RWPE2 (cell line): ENCODE measurements around the gene MLPH.

ENCODE experiments used
- ATAC-seq: fragments of 200-7000 bp; cut with Tn5 transposase; 3 replicates; pipeline ENCODE4 v1.9.1; 2021; ENCODE audit warnings: low read depth
- DNase-seq: peaks from one replicate; pipeline ENCODE4 v3.0.0-alpha.2; 2020; ENCODE audit warnings: low spot score
- H3K27ac ChIP-seq: fragments of 450-650 bp; 2 replicates; pipeline ENCODE4 v1.5.1; 2017; ENCODE audit warnings: mild to moderate bottlenecking; ENCODE audit not compliant: poor library complexity, severe bottlenecking
- H3K27me3 ChIP-seq: fragments of 250-450 bp; sonication (Bioruptor Pico); 2 replicates; pipeline ENCODE4 v1.5.1; 2021; ENCODE audit warnings: mild to moderate bottlenecking, moderate library complexity; ENCODE audit not compliant: insufficient read depth, poor library complexity, severe bottlenecking
- H3K36me3 ChIP-seq: fragments of 250-450 bp; sonication (Bioruptor Pico); 2 replicates; pipeline ENCODE4 v1.5.1; 2020; ENCODE audit warnings: low read depth, mild to moderate bottlenecking, moderate library complexity
- H3K4me1 ChIP-seq: fragments of 250-450 bp; sonication (Bioruptor Pico); 2 replicates; pipeline ENCODE4 v1.5.1; 2021; ENCODE audit warnings: mild to moderate bottlenecking, moderate library complexity; ENCODE audit not compliant: insufficient read depth, poor library complexity, severe bottlenecking
- H3K4me3 ChIP-seq: fragments of 250-450 bp; sonication (Bioruptor Pico); 2 replicates; pipeline ENCODE4 v1.5.1; 2021; ENCODE audit warnings: mild to moderate bottlenecking, moderate library complexity; ENCODE audit not compliant: severe bottlenecking
- H3K9me3 ChIP-seq: fragments of 250-450 bp; sonication (Bioruptor Pico); 2 replicates; pipeline ENCODE4 v1.5.1; 2021; ENCODE audit warnings: mild to moderate bottlenecking, moderate library complexity; ENCODE audit not compliant: severe bottlenecking
- TF ChIP-seq, protein P1 (sequence below): fragments of 450-650 bp; IDR thresholded peaks from one replicate; pipeline ENCODE4 v1.5.1; 2017; ENCODE audit warnings: mild to moderate bottlenecking, moderate library complexity; ENCODE audit not compliant: poor library complexity, severe bottlenecking

MLPH gene

DNA sequence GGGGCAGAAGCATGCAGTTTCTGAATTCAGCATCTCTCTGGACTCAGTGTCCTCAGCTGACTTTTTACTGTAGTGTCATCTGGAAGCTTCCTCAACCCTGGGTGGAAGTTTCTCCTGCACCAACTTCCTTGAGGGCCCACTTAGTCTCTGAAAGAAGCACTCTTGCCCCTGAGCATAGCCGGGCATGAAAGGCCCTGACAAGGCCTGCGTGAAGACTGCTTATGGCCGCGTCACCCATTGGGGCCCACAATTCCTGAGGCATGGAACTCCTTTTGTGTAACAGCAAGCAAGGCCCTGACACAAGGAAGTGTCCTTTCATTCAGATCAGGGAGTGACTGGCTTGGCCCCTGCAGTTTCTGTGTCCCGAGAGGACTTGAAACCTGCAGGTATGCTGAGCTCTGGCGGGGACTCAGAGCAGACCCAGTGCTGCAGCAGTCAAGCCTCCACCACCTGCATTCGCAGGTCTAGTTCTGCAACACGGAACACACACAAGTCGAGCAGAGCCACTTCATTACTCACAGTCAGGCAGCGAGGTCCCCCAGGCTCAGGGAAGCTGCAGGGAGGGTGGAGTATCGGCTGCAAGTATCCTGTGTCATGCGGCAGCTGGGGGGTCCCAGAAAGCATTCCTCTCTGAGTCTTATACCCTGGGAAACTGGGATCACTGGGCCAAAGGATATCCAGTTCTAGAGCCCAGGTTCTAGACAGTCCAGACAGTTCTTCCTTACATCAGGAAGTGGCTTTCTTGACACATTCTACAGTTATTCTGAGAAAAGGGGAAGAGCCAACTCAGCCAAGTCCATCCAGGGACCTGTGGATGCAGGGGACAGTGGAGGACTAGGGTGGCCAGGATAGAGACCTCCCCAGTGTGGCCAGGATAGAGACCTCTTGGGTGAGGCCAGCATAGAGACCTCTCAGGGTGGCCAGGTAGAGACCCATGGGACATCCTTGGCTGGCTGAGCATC, 43.7 kb downstream of the MLPH start:
- peaks cover 12% of the 10 kb centered on the region for H3K4me1 ChIP-seq
- peaks cover 24% of the 10 kb centered on the region for H3K36me3 ChIP-seq
- no peaks in the 10 kb centered on the region for H3K27me3 ChIP-seq
- no peak overlapping the region for H3K27ac ChIP-seq
- DNase-seq (no peak), ATAC-seq (no peak)
- H3K9me3 ChIP-seq: no peaks in the 10 kb centered on the region
- TF ChIP-seq, protein P1, sequence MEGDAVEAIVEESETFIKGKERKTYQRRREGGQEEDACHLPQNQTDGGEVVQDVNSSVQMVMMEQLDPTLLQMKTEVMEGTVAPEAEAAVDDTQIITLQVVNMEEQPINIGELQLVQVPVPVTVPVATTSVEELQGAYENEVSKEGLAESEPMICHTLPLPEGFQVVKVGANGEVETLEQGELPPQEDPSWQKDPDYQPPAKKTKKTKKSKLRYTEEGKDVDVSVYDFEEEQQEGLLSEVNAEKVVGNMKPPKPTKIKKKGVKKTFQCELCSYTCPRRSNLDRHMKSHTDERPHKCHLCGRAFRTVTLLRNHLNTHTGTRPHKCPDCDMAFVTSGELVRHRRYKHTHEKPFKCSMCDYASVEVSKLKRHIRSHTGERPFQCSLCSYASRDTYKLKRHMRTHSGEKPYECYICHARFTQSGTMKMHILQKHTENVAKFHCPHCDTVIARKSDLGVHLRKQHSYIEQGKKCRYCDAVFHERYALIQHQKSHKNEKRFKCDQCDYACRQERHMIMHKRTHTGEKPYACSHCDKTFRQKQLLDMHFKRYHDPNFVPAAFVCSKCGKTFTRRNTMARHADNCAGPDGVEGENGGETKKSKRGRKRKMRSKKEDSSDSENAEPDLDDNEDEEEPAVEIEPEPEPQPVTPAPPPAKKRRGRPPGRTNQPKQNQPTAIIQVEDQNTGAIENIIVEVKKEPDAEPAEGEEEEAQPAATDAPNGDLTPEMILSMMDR: no peak
- H3K4me3 ChIP-seq: no peak overlapping the region

DNA sequence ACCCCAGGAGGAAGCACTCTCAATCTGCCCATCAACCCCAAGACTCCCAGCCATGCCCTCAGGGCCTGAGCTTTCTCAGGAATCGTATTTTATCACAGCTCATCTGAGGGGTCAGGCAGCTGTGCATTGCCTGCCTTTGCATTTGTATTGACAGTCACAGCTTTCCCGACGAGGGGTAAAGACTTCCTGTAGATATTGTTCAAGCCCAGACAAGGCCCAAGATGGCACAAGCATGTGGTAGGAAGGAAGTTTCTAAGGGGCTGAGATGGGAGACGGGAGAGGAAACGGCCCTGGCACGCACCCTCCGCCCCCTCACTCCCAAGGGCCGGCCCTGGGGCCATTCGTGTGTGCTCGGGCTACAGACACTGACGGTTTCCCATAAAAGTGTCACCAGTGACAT, 45.1 kb downstream of the MLPH start:
- peak; percentile 31; the same call in 1 of the 3 replicates for ATAC-seq

GRCh38 chr2:237533668-237534161, 46.7 kb downstream of the MLPH start:
- TF ChIP-seq, protein P1: no peak
- ATAC-seq: no peak
- Histone ChIP-seq H3K4me3 (no peak overlapping the region), H3K27ac (no peak overlapping the region), H3K27me3 (no peaks in the 10 kb centered on the region), H3K4me1 (peaks cover 12% of the 10 kb centered on the region), H3K36me3 (peaks cover 12% of the 10 kb centered on the region; the same call in 1 of the 2 replicates), H3K9me3 (no peaks in the 10 kb centered on the region)
- no peak for DNase-seq

More for the DNA sequence above, 45.1 kb downstream of the MLPH start:
- Histone ChIP-seq H3K36me3 (peaks cover 20% of the 10 kb centered on the region), H3K27me3 (no peaks in the 10 kb centered on the region), H3K4me3 (no peak overlapping the region), H3K27ac (peak overlapping the region; percentile 9), H3K9me3 (no peaks in the 10 kb centered on the region), H3K4me1 (peaks cover 12% of the 10 kb centered on the region)
- TF ChIP-seq, protein P1: no peak
- no peak for DNase-seq

- no peaks in the 10 kb centered on the region for H3K27me3 ChIP-seq
- H3K9me3 ChIP-seq: no peaks in the 10 kb centered on the region
- H3K27ac ChIP-seq: no peak overlapping the region
These were observed 47.3 kb downstream of the MLPH start for GRCh38 chr2:237534380-237534779.

More at GRCh38 chr2:237534380-237534779, 47.3 kb downstream of the MLPH start:
- DNase-seq (no peak), ATAC-seq (no peak)
- Histone ChIP-seq H3K4me3 (no peak overlapping the region), H3K36me3 (peaks cover 10% of the 10 kb centered on the region; the same call in 1 of the 2 replicates), H3K4me1 (peaks cover 12% of the 10 kb centered on the region)
- TF ChIP-seq, protein P1: no peak
